ENCODE data around the gene RBMX2. TPM values are rescaled to one million over a fixed set of nuclear protein-coding genes. Genes with fewer than 3 reads are reported as not detected.
"Not testable (repeated sequence)": the region's sequence is repeated elsewhere in the genome, so short reads cannot be mapped to it uniquely, and the experiment has no call there.

The RBMX2 gene
- total RNA-seq (ENCODE audit: low replicate concordance) = 29.1 and 32.4 TPM in 2 replicates
- long read RNA-seq, partial matches to known transcripts = 8 of 10 reads
- long read RNA-seq, other reads (novel, unspliced or antisense) = 1 of 10 reads

DNA sequence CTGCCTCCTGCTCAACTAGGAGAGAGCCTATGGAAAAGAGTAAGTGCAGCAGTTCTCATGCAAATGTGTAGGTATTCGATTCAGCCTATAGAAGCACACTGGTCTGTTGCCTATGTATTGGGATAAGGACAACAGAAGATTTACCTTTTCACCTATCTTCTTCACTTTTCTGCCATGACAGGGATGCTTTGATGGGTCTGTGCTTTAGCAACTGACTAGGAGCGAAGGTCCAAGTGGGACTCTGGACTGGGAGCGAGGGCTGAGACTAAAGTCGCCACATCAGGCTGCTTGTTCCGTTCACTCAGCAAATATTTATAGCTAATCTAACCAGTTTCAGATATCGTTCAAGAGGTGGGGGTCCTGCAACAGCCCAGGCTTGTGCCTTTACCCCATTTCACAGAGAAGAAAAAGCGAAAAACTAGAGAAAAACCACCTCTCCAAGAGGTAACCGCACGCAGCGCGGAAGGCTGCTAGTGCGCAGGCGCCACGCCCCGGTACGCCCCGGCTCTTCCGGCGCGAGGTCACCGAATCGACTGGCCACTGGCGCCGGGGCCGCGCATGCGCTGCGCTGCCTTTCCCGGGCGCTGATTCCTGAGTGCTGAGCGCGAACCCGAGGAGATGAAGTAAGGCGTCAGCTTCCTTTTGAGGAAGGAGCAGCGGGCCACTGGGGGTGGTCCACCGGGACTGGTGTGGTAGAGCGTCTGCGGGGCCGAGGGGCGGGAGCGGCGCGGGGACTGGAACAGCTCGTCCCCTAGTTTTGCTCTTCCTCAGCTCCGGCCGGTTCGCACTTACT lies at the start of gene RBMX2:
Gene RBMX2, plus strand, starts transcription at position 573 of the 793 bp plus-strand sequence. Its CDS starts 46 bp downstream, at position 619.
- Mint-ChIP-seq H3K36me3 (peaks cover 5% of the 10 kb centered on the region), H3K4me1 (ENCODE audit: unreplicated experiment) (peaks cover 6% of the 10 kb centered on the region), H3K27me3 (peaks cover 13% of the 10 kb centered on the region), H3K27ac (peak within 1 kb of the TSS; percentile 91), H3K9me3 (no peaks in the 10 kb centered on the region), H3K4me3 (peak within 1 kb of the TSS; percentile 94)
- DNase-seq (ENCODE audit: extremely low spot score, unreplicated experiment) = peak; percentile 82
- TF ChIP-seq, protein P1, sequence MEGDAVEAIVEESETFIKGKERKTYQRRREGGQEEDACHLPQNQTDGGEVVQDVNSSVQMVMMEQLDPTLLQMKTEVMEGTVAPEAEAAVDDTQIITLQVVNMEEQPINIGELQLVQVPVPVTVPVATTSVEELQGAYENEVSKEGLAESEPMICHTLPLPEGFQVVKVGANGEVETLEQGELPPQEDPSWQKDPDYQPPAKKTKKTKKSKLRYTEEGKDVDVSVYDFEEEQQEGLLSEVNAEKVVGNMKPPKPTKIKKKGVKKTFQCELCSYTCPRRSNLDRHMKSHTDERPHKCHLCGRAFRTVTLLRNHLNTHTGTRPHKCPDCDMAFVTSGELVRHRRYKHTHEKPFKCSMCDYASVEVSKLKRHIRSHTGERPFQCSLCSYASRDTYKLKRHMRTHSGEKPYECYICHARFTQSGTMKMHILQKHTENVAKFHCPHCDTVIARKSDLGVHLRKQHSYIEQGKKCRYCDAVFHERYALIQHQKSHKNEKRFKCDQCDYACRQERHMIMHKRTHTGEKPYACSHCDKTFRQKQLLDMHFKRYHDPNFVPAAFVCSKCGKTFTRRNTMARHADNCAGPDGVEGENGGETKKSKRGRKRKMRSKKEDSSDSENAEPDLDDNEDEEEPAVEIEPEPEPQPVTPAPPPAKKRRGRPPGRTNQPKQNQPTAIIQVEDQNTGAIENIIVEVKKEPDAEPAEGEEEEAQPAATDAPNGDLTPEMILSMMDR (conservative IDR thresholded peaks at IDR 0.05) = no peak

GRCh38 chrX:130352050-130352449 lies 49.7 kb upstream of the RBMX2 start:
- not testable (repeated sequence) for H3K9me3 Mint-ChIP-seq; DNase-seq (ENCODE audit: extremely low spot score, unreplicated experiment); H3K4me1 Mint-ChIP-seq (ENCODE audit: unreplicated experiment); H3K27ac Mint-ChIP-seq; H3K27me3 Mint-ChIP-seq; H3K4me3 Mint-ChIP-seq; H3K36me3 Mint-ChIP-seq

GRCh38 chrX:130376077-130376476 lies 25.7 kb upstream of the RBMX2 start:
- TF ChIP-seq, protein P1 (conservative IDR thresholded peaks at IDR 0.05) = no peak
- Mint-ChIP-seq H3K4me3 (no peak overlapping the region), H3K27me3 (no peaks in the 10 kb centered on the region), H3K36me3 (peaks cover 4% of the 10 kb centered on the region), H3K9me3 (no peaks in the 10 kb centered on the region), H3K4me1 (ENCODE audit: unreplicated experiment) (no peaks in the 10 kb centered on the region), H3K27ac (no peak overlapping the region)
- no peak for DNase-seq (ENCODE audit: extremely low spot score, unreplicated experiment)

GRCh38 chrX:130378024-130378669 lies 23.6 kb upstream of the RBMX2 start:
- Mint-ChIP-seq H3K4me3 (no peak overlapping the region), H3K9me3 (no peaks in the 10 kb centered on the region), H3K36me3 (no peaks in the 10 kb centered on the region), H3K27ac (no peak overlapping the region), H3K27me3 (peaks cover 8% of the 10 kb centered on the region), H3K4me1 (ENCODE audit: unreplicated experiment) (no peaks in the 10 kb centered on the region)
- no peak for DNase-seq (ENCODE audit: extremely low spot score, unreplicated experiment)
- TF ChIP-seq, protein P1 (conservative IDR thresholded peaks at IDR 0.05) = no peak

DNA sequence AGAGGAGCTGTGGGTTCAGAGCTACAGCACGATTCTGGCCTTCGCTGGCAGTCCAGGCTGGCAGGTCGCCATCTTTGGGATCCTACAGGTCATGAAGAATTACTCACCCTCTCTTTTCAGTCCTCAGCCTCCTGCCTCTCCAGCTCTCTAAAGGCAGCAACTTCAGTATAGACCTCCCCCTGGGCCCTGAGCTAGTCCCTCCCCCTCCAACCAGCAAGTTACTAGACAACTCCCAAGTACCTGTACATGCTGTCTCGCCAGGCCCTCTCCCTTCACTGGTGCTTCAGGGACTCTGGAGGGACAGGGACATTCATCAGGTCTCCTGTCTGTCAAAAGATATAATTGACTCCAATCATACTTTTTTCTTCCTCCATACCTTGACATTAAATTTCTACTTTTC lies 16.3 kb upstream of the RBMX2 start, which contains the start of gene GPR119:
Gene GPR119, minus strand, starts transcription at position 155 of the 400 bp plus-strand sequence. CDS start 227 bp downstream, outside the sequence.
- no peak for DNase-seq (ENCODE audit: extremely low spot score, unreplicated experiment)
- Mint-ChIP-seq H3K36me3 (no peaks in the 10 kb centered on the region), H3K9me3 (no peaks in the 10 kb centered on the region), H3K4me1 (ENCODE audit: unreplicated experiment) (no peaks in the 10 kb centered on the region), H3K27ac (no peak within 1 kb of the TSS), H3K27me3 (peaks cover 19% of the 10 kb centered on the region), H3K4me3 (peak within 1 kb of the TSS; percentile 5)
- TF ChIP-seq, protein P1 (conservative IDR thresholded peaks at IDR 0.05) = no peak

GRCh38 chrX:130386408-130386808 lies 15.4 kb upstream of the RBMX2 start:
- TF ChIP-seq, protein P1 (conservative IDR thresholded peaks at IDR 0.05) = no peak
- Mint-ChIP-seq H3K27ac (no peak overlapping the region), H3K4me1 (ENCODE audit: unreplicated experiment) (no peaks in the 10 kb centered on the region), H3K4me3 (no peak overlapping the region), H3K36me3 (no peaks in the 10 kb centered on the region), H3K27me3 (peaks cover 17% of the 10 kb centered on the region), H3K9me3 (no peaks in the 10 kb centered on the region)
- no peak for DNase-seq (ENCODE audit: extremely low spot score, unreplicated experiment)
